Measurements from ENCODE around the gene ABCA13. TPM values are rescaled to one million over a fixed set of nuclear protein-coding genes. Genes with fewer than 3 reads are reported as not detected.

The ABCA13 gene
- total RNA-seq, 4 donors from 2014 or later: 0.19 to 0.33 TPM; not detected in 2

DNA sequence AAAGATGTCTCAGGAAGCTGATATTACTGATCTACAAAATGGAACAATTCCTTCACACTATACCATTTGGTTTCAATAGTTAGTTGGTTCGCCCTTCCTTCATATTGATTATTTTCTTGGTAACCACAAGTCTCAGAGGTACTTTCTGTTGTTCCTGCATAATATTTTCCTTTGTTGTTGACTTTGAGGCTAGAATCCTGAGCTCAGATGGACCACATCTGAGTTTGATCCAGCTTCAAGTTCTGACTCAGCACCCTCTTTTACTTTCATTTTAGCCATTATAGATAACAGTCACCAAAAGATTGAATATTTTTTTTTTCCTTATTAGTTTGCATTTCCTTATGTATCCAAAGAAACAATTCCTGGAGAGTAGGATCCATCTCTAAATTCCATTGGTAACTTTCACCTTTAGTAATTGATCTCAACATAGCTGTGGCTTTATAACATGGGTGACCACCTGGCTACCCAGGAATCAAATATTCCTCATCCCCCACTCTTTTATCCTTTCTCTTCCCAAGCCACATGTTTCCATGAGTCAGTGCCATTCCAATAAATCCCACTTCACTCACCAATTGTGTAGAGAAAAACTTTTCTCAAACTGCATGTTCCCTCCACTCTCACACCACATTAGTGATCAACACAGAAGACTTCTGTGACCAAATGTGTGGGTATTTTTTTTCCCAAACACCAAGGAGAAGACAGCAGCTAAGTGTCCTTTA lies 9.7 kb upstream of the ABCA13 start:
- TF ChIP-seq, protein P1, sequence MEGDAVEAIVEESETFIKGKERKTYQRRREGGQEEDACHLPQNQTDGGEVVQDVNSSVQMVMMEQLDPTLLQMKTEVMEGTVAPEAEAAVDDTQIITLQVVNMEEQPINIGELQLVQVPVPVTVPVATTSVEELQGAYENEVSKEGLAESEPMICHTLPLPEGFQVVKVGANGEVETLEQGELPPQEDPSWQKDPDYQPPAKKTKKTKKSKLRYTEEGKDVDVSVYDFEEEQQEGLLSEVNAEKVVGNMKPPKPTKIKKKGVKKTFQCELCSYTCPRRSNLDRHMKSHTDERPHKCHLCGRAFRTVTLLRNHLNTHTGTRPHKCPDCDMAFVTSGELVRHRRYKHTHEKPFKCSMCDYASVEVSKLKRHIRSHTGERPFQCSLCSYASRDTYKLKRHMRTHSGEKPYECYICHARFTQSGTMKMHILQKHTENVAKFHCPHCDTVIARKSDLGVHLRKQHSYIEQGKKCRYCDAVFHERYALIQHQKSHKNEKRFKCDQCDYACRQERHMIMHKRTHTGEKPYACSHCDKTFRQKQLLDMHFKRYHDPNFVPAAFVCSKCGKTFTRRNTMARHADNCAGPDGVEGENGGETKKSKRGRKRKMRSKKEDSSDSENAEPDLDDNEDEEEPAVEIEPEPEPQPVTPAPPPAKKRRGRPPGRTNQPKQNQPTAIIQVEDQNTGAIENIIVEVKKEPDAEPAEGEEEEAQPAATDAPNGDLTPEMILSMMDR (IDR thresholded peaks at IDR 0.05; ENCODE audit: low read depth): no peak

DNA sequence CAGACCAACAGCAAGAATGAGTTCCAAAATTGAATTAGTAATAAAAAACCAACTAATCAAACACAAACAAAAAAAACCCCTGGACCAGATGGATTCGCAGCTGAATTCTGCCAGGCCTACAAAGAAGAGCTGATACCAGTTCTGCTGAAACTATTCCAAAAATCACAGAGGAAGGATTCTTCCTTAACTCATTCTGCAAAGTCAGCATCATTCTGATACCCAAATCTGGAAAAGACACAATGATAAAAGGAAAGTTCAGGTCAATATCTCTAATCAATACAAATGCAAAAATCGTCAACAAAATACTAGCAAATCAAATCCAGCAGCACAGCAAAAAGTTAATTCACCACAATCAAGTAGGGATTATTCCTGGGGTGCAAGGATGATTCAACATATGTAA lies 6.1 kb upstream of the ABCA13 start:
- TF ChIP-seq, protein P1 (IDR thresholded peaks at IDR 0.05; ENCODE audit: low read depth): no peak

DNA sequence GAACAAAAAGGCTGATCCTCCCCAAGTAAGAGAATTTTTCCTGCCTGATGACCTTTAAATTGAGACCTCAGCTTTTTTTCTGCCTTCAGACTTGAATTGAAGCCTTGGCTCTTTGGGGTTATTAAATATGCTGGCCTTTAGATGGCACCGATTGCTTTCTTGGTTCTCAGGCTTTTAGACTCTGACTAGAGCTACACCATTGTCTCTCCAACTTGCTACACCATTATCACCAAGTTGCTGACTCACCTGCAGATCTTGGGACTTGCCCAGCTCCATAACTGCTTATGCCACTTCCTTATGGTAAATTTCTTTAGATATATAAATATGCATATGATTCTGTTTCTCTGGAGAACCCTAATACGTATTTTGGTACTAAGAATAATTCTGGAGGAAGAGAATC lies 3.1 kb upstream of the ABCA13 start:
- TF ChIP-seq, protein P1 (IDR thresholded peaks at IDR 0.05; ENCODE audit: low read depth): no peak

DNA sequence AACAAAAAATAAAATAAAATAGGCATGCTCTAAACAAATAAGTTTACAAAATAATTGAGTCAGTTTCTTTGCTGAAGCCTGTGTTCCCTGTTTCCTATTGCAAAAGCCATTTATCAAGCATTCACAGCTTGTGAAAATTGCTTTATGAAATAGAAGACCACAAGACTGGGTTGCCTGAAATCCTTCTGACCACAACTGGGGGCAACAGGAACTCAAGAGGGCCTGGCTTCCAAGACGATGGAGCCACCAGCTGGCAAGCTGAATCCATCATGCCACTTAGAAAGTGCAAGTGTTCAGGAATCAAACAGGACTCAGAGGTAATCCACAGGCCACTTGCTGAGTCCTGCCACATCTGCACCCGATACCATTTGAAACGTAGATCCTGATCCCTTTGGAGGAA lies 752 bp upstream of the ABCA13 start:
- TF ChIP-seq, protein P1 (IDR thresholded peaks at IDR 0.05; ENCODE audit: low read depth): no peak

DNA sequence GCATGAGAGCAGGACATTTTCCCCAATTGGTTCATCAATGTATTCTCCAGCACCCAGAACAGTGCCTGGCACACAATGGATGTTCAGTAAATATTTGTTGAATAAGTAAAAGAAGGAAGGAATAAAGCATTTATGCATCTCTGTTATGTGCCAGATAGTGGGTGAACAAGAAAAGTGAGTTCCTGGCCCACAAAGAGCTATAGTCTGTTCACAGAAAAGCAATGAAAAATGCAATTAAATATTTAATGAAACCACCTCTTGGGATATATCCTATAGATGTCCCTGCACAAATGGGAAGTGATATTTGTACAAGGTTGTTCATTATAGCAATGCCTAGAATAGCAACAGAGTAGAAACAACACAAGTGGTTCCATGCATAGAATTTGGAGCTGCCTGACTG lies 2.1 kb downstream of the ABCA13 start:
- TF ChIP-seq, protein P1 (IDR thresholded peaks at IDR 0.05; ENCODE audit: low read depth): no peak

DNA sequence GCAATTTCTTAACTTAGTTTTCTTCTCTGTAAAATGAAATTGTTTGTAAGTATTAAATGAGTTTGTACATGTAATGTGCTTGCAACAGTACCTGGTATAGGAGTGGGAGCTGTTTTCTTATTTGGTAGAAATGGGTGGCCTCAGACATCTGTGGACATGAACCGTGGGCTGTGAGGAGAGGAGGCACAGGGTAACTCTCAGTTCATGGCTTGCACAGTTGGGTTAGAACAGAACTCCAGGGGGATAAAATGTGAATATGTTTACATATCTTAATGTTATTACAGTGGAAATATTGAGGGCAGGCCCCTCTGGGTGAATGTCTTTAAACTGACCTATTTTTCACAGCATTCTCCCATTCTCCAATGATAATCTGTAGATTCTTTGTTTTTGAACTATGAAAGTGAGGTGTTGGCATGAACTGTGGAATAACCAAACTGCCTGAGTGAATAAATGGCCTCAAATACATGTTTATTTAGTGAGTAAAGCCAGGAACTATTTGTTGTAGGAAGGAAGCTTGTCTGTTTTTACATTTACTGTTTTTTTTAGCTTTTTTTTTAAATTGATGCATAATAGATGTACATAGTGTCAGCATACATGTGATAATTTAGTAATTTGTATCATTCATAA lies 2.6 kb downstream of the ABCA13 start:
- TF ChIP-seq, protein P1 (IDR thresholded peaks at IDR 0.05; ENCODE audit: low read depth): no peak

DNA sequence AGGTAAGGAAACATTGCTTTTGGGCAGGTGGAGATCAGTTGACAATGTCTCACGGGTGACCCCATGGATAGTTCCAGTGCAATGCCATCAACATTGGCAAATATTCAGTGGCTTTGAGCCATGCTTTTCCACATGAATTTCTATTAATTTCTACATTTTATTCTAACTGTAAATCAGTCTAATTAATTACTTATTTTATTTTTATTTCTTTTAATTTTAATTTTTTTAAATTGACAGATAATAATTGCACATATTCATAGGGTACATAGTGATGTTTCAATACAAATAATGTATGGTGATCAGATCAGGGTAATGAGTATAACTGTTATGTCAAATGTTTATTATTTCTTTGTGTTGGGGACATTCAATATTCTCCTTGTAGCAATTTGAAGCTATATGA lies 3.8 kb downstream of the ABCA13 start:
- TF ChIP-seq, protein P1 (IDR thresholded peaks at IDR 0.05; ENCODE audit: low read depth): no peak
